Gastrocnemius medialis (tissue), 4 donors: Measurements from ENCODE around the gene RNF2.

ENCODE experiments used
- CTCF ChIP-seq, 5 experiments: fragments of 450-650 bp in 3 of 5; fragments of 200-600 bp in 2 of 5; sonication (generic) in 2 of 5; IDR thresholded peaks in 4 of 5; conservative IDR thresholded peaks in 1 of 5; 1 replicate in 4 of 5; 2 replicates in 1 of 5; pipeline ENCODE4 v1.5.1; 2016 to 2019; ENCODE audit warnings: antibody characterized with exemption in 5 of 5, mild to moderate bottlenecking in 3 of 5, moderate library complexity in 3 of 5
- POLR2A ChIP-seq, 2 donors: fragments of 450-650 bp; IDR thresholded peaks; one replicate each; pipeline ENCODE4 v1.6.1; 2017; ENCODE audit warnings: antibody characterized with exemption in 2 of 2, mild to moderate bottlenecking in 2 of 2, moderate library complexity in 2 of 2

GRCh38 chr1:185063719-185064118 lies 18.4 kb downstream of the RNF2 start:
- TF ChIP-seq CTCF (IDR thresholded peaks at IDR 0.05 in 4 of 5, conservative IDR thresholded peaks at IDR 0.05 in 1 of 5) (no peak), POLR2A (IDR thresholded peaks at IDR 0.05) (no peak)
